DMS 273 (cell line): ENCODE data around the gene S100A14.
"Not testable (repeated sequence)": the region's sequence is repeated elsewhere in the genome, so short reads cannot be mapped to it uniquely, and the experiment has no call there.

Source experiments
- DNase-seq: peaks from one replicate; lab custom pipeline; 2025; ENCODE audit not compliant: unreplicated experiment; lab: John Stamatoyannopoulos, UW

Gene S100A14

GRCh38 chr1:153616144-153616916 lies at the start of gene S100A14:
TSS of gene S100A14 (minus strand) at chr1:153616325. CDS start at chr1:153615858, 467 bp downstream.
- DNase-seq: no peak

GRCh38 chr1:153663211-153663610 lies 47.1 kb upstream of the S100A14 start:
- no peak for DNase-seq

- DNase-seq: no peak
Observed at GRCh38 chr1:153662269-153662668, 46.1 kb upstream of the S100A14 start.

- peak; percentile 54 for DNase-seq
Observed at GRCh38 chr1:153661111-153661708, 45.1 kb upstream of the S100A14 start.

GRCh38 chr1:153659656-153660055 lies 43.5 kb upstream of the S100A14 start:
- DNase-seq: no peak

GRCh38 chr1:153659175-153659534 lies 43.0 kb upstream of the S100A14 start:
- DNase-seq: no peak

- DNase-seq: peak; percentile 96
Observed at GRCh38 chr1:153658400-153659174, 42.5 kb upstream of the S100A14 start, which contains the start of gene SNAPIN. TSS of gene SNAPIN (plus strand) at chr1:153658703. CDS start at chr1:153658744, 41 bp downstream.

GRCh38 chr1:153655333-153655732 lies 39.2 kb upstream of the S100A14 start:
- no peak for DNase-seq

GRCh38 chr1:153652805-153653500 lies 36.8 kb upstream of the S100A14 start:
- DNase-seq: no peak

- peak; percentile 60 for DNase-seq
Observed at GRCh38 chr1:153651771-153652170, 35.6 kb upstream of the S100A14 start.

- peak; percentile 58 for DNase-seq
Observed at GRCh38 chr1:153649863-153650235, 33.7 kb upstream of the S100A14 start.

- no peak for DNase-seq
Observed at GRCh38 chr1:153649137-153649862, 33.2 kb upstream of the S100A14 start.

GRCh38 chr1:153648000-153648643 lies 32.0 kb upstream of the S100A14 start:
- no peak for DNase-seq

- DNase-seq: no peak
Observed at GRCh38 chr1:153647346-153647714, 31.2 kb upstream of the S100A14 start.

- DNase-seq: no peak
Observed at GRCh38 chr1:153646672-153647345, 30.7 kb upstream of the S100A14 start.

GRCh38 chr1:153643816-153644215 lies 27.7 kb upstream of the S100A14 start:
- DNase-seq: no peak

GRCh38 chr1:153643100-153643499 lies 27.0 kb upstream of the S100A14 start:
- DNase-seq: no peak

- no peak for DNase-seq
Observed at GRCh38 chr1:153642161-153642560, 26.0 kb upstream of the S100A14 start.

GRCh38 chr1:153640861-153641260 lies 24.7 kb upstream of the S100A14 start:
- no peak for DNase-seq

- DNase-seq: not testable (repeated sequence)
Observed at GRCh38 chr1:153640213-153640612, 24.1 kb upstream of the S100A14 start.
